Measurements from ENCODE around the gene MVB12B. TPM values are rescaled to one million over a fixed set of nuclear protein-coding genes. Genes with fewer than 3 reads are reported as not detected.

MVB12B gene
- total RNA-seq, 4 donors from 2014 or later: 2.1 to 39.2 (median 22.2) TPM

DNA sequence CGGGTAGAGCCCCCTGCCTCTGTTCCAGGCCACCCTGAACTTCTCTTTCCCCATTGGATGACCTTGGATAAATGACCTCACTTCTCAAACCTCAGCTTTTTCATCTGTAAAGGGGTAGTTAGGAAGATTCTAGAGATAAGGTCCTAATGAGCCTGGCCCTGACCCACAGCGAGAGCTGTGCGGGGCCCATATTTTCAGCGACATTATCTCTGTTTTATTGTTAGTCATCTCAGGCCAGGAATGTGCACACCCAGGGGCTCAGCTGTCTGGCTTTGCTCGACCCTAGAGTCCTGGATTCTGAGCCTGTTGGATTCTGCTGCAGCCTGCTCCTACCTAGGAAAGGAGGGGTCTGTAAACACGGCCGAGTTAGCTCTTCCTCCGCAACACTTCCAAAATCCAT is 205.9 kb downstream of the MVB12B start:
- DNase-seq: no peak
- Histone ChIP-seq H3K36me3 (no peaks in the 10 kb centered on the region), H3K4me1 (no peaks in the 10 kb centered on the region), H3K4me3 (no peak overlapping the region), H3K27ac (no peak overlapping the region), H3K27me3 (peaks cover 0 to 5% of the 10 kb centered on the region in 2 donors), H3K9me3 (no peaks in the 10 kb centered on the region)
- intact Hi-C loops (cut with DNase I; ENCODE audit: low total_unique reads): no loop called here
- TF ChIP-seq POLR2A (IDR thresholded peaks at IDR 0.05): no peak
- TF ChIP-seq CTCF (IDR thresholded peaks at IDR 0.05): no peak

- Histone ChIP-seq H3K27ac (no peak overlapping the region), H3K4me1 (no peaks in the 10 kb centered on the region), H3K4me3 (no peak overlapping the region), H3K9me3 (no peaks in the 10 kb centered on the region), H3K27me3 (peaks cover 0 to 5% of the 10 kb centered on the region in 2 donors), H3K36me3 (no peaks in the 10 kb centered on the region)
- intact Hi-C loops (cut with DNase I; ENCODE audit: low total_unique reads): no loop called here
- DNase-seq: no peak
- TF ChIP-seq CTCF (IDR thresholded peaks at IDR 0.05): no peak
- no peak for TF ChIP-seq POLR2A (IDR thresholded peaks at IDR 0.05)
Observed at GRCh38 chr9:126532951-126533925, 206.6 kb downstream of the MVB12B start.

DNA sequence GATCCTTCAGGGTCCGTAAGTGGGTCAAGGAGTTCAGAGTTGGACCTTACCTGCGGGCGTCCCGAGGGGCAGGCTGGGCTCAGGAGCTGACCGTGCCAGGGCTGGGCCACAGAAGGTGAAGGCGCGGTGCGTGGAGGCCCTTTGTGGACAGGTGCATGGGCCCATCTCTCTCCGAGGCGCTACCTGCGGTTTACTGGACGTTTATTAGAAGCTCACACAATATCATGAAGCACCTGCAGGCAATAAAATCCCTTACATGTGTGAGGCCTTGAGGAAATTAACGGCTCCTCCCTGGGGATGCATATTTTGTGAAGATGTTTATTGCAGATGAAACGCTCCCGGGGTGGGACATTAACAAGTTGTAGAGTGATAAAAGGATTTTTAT is 207.3 kb downstream of the MVB12B start:
- no peaks in the 10 kb centered on the region for H3K36me3 ChIP-seq
- no peaks in the 10 kb centered on the region for H3K9me3 ChIP-seq
- TF ChIP-seq POLR2A (IDR thresholded peaks at IDR 0.05) (no peak), CTCF (IDR thresholded peaks at IDR 0.05) (no peak)
- no peak for DNase-seq
- H3K27me3 ChIP-seq: peaks cover 0 to 5% of the 10 kb centered on the region in 2 donors
- H3K27ac ChIP-seq: no peak overlapping the region
- intact Hi-C loops (cut with DNase I; ENCODE audit: low total_unique reads): no loop called here
- H3K4me1 ChIP-seq: no peaks in the 10 kb centered on the region
- no peak overlapping the region for H3K4me3 ChIP-seq

DNA sequence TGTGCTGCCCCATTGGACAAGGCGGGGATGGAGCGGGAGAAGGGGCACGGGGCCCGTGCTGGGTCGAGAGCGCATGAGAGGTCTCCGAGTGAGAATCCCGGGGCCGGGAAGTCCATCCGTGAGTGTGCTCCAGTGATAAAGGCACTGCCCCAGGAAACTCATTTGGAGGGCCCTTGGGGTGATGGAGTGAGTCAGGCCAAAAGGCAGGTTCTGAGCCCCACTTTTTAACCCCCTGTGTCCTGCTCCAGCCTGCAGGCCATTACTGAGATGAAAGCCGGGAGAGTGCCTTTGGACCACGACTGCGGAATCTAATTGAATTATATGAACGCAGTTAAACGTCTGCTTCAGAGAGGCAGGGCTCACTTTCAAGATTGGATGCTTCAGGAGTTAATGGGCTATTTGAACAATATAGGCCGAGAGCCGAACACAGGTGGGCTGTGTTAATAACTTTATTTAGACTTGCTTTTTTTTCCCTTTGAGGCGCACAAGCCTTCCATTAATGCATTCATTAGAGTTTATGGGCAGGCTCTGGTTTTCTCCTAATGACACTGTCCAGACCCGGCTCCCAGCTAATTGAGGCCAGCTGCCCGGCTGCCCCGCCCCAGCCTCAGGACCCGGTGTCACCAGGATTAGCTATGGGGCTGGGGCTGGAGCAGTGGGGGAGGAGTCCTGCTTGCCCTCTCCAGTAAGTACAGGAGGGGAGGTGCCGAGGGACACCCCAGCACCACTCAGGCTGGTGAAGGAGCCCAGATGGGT is 208.0 kb downstream of the MVB12B start:
- TF ChIP-seq POLR2A (IDR thresholded peaks at IDR 0.05) (no peak), CTCF (IDR thresholded peaks at IDR 0.05) (no peak)
- H3K4me1 ChIP-seq: no peaks in the 10 kb centered on the region
- no peaks in the 10 kb centered on the region for H3K9me3 ChIP-seq
- H3K27ac ChIP-seq: no peak overlapping the region
- intact Hi-C loops (cut with DNase I; ENCODE audit: low total_unique reads): no loop called here
- peaks cover 0 to 5% of the 10 kb centered on the region in 2 donors for H3K27me3 ChIP-seq
- DNase-seq: no peak
- no peak overlapping the region for H3K4me3 ChIP-seq
- no peaks in the 10 kb centered on the region for H3K36me3 ChIP-seq

GRCh38 chr9:126536131-126536530 is 209.5 kb downstream of the MVB12B start:
- H3K36me3 ChIP-seq: no peaks in the 10 kb centered on the region
- no peaks in the 10 kb centered on the region for H3K4me1 ChIP-seq
- peaks cover 0 to 5% of the 10 kb centered on the region in 2 donors for H3K27me3 ChIP-seq
- no peak for TF ChIP-seq CTCF (IDR thresholded peaks at IDR 0.05)
- H3K4me3 ChIP-seq: no peak overlapping the region
- no peaks in the 10 kb centered on the region for H3K9me3 ChIP-seq
- DNase-seq: no peak
- H3K27ac ChIP-seq: no peak overlapping the region
- intact Hi-C loops (cut with DNase I; ENCODE audit: low total_unique reads): no loop called here
